Heart left ventricle (tissue), 13 donors: Measurements from ENCODE around the gene ZNF747.

Source experiments
- CTCF ChIP-seq, 12 donors: fragments of 200-600 bp; sonication (generic) in 4 of 12; IDR thresholded peaks; one replicate each; pipeline versions ENCODE4 v1.5.0 to v1.8.0; 2018 to 2022; ENCODE audit warnings: antibody characterized with exemption in 12 of 12, mild to moderate bottlenecking in 5 of 12
- POLR2A ChIP-seq, 2 donors: fragments of 450-650 bp; IDR thresholded peaks; one replicate each; pipeline ENCODE4 v1.6.1; 2017; ENCODE audit warnings: antibody characterized with exemption in 2 of 2, mild to moderate bottlenecking in 2 of 2, moderate library complexity in 2 of 2
- donor health status: ischemic (EF 13 %, LVEDD 7.1; RV severe dilation, severe dysfunction).
- donor health status: DM: no; HTN: yes; CAD: no.
- donor health status: DM: no; HTN: no; CAD: no.
- donor health status: ischemic (EF 25% LVEDD 6.9; RV normal size, moderate dysfunction).
- donor health status: ischemic (EF 25% LVEDD 5.7; RV mildly dilated, moderate dysfunction).
- donor health status: ischemic (EF 35%, LVEDD 5.7; RV mildly dilated, moderate dysfunction).
- donor health status: nonischemic (EF 11% LVEDD 7.7; RV severe dilation, severe dysfunction).
- donor health status: DM: yes; HTN: yes; CAD: no.
- donor health status: PGD.
- donor health status: ischemic (EF 29% LVEDD 5.4; RV normal size, mild dysfunction).
- donor health status: nonischemic (EF 23%, LVEDD 6.1; RV moderate dilation, normal function).

GRCh38 chr16:30553393-30553899, 18.8 kb upstream of the ZNF747 start:
- no peak for TF ChIP-seq POLR2A (IDR thresholded peaks at IDR 0.05)
- no peak for TF ChIP-seq CTCF (IDR thresholded peaks at IDR 0.05)
